NCI-H2171 treated with DMSO at 0.1 percent for 48 hours (cell line): ENCODE data around the gene EIF4E1B.
"Not testable (repeated sequence)": the region's sequence is repeated elsewhere in the genome, so short reads cannot be mapped to it uniquely, and the experiment has no call there.

Experiments
- DNase-seq: peaks from one replicate; lab custom pipeline; 2025; lab: John Stamatoyannopoulos, UW

EIF4E1B gene, protein sequence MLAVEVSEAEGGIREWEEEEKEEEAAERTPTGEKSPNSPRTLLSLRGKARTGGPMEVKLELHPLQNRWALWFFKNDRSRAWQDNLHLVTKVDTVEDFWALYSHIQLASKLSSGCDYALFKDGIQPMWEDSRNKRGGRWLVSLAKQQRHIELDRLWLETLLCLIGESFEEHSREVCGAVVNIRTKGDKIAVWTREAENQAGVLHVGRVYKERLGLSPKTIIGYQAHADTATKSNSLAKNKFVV

GRCh38 chr5:176629853-176630680 is at the start of gene EIF4E1B, which contains the start of gene SNCB:
TSS of gene EIF4E1B (plus strand) at chr5:176630675. CDS start at chr5:176642788, 12,113 bp downstream.
TSS of gene SNCB (minus strand) at chr5:176630534. CDS start at chr5:176629654, 880 bp downstream.
- peak; percentile 54 for DNase-seq

DNA sequence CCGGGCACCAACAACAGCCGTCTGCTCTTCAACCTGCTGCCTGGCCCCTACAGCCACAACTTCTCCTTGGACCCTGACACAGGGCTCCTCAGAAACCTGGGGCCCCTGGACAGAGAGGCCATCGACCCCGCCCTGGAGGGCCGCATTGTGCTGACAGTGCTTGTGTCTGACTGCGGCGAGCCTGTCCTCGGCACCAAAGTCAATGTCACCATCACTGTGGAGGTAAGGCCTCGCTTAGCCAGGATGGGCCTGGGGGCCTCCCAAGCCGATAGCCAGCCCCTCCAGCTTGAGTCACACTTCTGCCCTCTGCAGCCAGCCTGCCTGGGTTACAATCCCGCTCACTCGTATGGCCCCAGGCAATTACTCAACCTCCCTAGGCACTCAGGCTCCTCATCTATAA is 49.1 kb upstream of the EIF4E1B start:
- DNase-seq: no peak

GRCh38 chr5:176583076-176583475 is 47.4 kb upstream of the EIF4E1B start:
- DNase-seq: no peak

DNA sequence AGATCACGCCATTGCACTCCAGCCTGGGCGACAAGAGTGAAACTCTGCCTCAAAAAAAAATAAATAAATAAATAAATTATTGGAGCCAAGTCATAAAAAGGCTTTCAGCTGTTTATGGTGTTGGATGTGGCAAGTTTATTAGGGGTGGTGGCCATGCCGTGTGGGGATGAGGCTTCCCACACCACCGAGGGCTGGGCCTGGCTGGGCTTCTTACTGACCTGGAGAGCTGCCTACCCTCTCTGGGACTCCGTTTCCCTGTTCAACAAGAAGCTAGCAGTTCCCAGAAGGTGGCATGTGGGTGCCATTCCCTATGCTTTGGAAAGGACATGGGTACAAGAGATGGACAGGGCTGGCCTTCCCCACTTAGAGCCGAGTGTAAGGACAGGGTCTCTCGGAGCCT is 43.1 kb upstream of the EIF4E1B start:
- no peak for DNase-seq

- no peak for DNase-seq
Measured at GRCh38 chr5:176588297-176588696, 42.2 kb upstream of the EIF4E1B start.

GRCh38 chr5:176589039-176589769 is 41.3 kb upstream of the EIF4E1B start:
- no peak for DNase-seq

GRCh38 chr5:176590035-176590717 is 40.3 kb upstream of the EIF4E1B start:
- DNase-seq: no peak

- not testable (repeated sequence) for DNase-seq
Measured at GRCh38 chr5:176591667-176592066, 38.8 kb upstream of the EIF4E1B start.

GRCh38 chr5:176592573-176592972 is 37.9 kb upstream of the EIF4E1B start:
- no peak for DNase-seq

DNA sequence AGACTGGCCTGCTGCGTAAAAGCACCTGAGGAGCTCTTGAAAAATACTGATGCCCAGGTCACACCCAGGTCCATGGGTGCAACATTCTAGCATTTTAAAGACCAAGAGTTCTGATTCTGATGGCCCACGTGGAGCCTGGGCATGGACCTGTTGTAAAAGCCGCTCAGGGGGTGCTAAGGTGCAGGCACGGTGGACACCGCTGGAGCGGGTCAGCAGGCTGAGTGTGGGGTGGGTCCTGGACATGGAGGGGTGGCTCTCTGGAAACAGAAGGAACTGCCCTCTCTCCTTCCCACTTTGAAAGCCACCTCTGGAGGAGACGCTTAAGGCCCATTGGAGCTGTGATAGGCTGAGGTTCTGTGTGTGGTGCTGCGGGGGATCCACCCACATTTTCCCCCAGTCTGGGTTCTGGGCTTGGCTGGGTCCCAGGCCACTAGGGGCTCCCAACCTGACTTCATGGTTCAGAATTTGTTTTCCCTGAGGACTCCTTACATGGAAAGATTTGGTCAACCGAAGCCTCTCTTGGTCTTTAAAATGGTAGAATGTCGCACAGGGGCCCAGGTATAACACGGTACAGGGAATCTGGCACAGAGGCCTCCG is 37.1 kb upstream of the EIF4E1B start:
- DNase-seq: no peak

- no peak for DNase-seq
Measured at GRCh38 chr5:176594554-176594953, 35.9 kb upstream of the EIF4E1B start.

DNA sequence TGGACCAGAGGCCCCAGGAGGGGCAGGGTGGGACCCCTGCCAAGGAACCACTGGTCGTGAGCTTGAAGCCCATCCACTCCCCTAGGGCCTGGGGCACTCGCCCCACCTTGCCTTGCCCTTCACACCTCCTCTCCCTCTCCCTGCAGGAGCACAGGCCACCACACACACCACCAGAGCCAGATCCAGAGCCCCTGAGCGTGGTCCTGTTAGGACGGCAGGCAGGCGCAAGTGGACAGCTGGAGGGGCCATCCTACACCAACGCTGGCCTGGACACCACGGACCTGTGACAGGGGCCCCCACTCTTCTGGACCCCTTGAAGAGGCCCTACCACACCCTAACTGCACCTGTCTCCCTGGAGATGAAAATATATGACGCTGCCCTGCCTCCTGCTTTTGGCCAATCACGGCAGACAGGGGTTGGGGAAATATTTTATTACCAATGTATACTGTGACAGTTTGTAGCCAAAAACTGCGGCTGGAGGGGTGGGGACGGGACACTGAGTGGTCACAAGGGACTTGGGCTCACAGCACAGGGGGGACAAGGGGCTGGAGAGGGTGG is 35.0 kb upstream of the EIF4E1B start:
- DNase-seq: no peak

- no peak for DNase-seq
Measured at GRCh38 chr5:176596069-176596644, 34.3 kb upstream of the EIF4E1B start.

DNA sequence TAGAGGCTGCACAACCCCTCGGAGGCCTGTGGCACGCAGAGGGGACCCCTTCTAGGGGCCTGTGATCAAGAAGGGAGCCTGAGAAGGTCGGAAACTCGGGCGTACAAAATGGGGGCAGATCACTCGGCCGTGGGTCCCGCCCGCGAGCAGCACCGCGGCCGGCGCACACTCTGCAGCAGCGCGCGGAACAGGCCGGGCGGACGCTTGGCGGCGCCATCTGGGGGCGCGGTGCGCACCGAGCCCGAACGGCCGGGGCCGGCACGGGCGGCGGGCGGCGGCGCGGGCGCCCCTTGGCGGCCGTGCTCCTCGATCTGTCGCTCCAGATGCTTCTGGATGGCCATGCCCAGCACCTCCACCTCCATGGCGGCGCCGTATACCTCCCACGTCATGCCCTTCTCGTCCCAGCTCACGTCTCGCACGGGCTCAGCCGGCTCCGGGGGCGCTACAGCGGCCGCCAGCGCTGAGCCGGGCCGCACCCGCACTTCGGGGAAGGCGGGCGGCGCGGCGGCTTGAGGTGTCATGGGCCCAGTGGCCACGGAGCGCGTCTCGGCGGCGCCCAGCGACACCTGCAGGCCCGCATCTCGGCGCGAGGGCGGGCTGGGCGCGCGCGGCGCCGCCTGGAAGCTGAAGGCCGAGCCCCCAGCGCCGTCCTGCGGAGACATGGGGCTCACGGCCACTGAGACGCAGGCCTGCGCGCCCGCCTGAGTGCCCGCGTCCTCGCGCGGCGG is 33.6 kb upstream of the EIF4E1B start:
- DNase-seq: no peak

GRCh38 chr5:176597417-176598389 is 32.8 kb upstream of the EIF4E1B start:
- DNase-seq: no peak

DNA sequence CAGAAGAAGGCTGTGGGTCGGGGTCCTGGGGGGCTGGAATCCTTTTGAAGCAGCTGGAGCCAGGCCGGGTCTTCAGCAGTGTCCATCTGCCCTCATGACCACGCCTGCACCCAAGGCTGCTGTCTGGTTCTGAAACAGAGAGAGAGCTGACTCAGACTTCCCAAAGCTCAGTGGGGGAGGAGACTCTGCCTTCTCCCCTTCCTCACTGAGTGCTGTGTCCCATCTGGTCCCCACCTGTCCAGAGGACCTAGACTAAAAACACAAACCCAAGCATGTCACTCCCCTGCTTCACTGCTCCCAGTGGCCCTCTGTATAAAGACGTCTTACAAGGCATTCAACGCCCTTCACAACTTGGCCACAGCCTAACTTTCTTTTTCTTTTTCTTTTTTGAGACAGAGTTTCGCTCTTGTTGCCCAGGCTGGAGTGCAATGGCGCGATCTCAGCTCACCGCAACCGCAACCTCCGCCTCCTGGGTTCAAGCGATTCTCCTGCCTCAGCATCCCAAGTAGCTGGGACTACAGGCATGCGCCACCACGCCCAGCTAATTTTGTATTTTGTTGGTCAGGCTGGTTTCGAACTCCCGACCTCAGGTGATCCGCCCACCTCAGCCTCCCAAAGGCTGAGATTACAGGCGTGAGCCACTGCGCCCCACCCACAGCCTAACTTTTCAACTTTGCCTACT is 30.6 kb upstream of the EIF4E1B start:
- DNase-seq: not testable (repeated sequence)

DNA sequence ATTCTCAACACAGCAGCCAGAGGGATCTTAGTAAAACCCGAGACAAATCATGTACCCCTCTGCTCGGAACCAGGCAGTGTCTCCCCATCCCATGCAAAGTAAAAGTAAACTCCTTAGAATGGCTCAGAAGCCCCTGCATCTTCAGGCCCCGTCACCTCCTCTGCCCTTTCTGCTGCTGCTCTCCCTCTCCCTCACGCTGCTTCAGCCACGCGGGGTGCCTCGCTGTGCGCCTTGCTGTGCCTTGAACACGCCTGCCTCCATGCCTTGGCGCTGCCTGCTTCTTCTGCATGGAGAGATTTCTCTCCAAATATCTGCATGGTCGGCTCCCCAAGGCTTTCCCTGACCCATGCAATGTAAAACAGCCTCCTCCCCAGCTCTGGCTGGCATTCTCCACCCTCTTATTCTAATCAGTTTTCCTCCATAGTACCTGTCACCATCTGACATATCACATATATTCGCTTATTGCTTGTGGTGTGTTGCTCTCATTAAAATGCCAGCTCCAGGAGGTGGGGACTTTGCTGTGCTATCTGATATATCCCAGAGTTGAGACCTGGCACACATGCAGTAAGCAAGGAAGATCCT is 28.5 kb upstream of the EIF4E1B start:
- peak; percentile 59 for DNase-seq

DNA sequence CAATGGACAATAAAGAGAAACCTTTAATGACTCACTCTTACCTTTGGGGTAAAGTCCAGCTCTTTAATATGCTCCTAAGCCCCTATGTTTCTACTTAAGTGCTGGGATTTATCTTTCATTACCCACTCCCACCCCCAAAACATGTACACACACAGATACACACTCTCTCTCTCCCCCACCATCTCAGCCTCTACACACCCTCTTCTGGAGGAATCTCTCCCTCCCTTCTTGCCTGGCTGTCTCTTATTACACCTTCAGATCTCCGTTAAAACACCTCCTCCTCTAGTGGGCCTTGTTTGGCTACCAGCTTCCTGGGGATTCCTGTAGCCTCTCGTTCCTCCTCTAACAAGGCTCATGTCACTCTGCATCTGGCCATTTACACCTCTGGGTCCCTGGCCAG is 27.4 kb upstream of the EIF4E1B start:
- DNase-seq: no peak
